ENCODE results near the gene HNRNPM.

- TF ChIP-seq ZFP3 (CRISPR knock-in tag; IDR thresholded peaks at IDR 0.05) (no peak), SNAI2 (CRISPR knock-in tag; IDR thresholded peaks at IDR 0.05) (no peak), GLIS3 (CRISPR knock-in tag; IDR thresholded peaks at IDR 0.05) (no peak), PPARA (CRISPR knock-in tag; IDR thresholded peaks at IDR 0.05; ENCODE audit: borderline replicate concordance) (no peak), OSR1 (CRISPR knock-in tag; IDR thresholded peaks at IDR 0.05) (no peak), ZFP30 (CRISPR knock-in tag; IDR thresholded peaks at IDR 0.05) (no peak), ISL1 (CRISPR knock-in tag; IDR thresholded peaks at IDR 0.05) (no peak)
- TF ChIP-seq, protein P1, sequence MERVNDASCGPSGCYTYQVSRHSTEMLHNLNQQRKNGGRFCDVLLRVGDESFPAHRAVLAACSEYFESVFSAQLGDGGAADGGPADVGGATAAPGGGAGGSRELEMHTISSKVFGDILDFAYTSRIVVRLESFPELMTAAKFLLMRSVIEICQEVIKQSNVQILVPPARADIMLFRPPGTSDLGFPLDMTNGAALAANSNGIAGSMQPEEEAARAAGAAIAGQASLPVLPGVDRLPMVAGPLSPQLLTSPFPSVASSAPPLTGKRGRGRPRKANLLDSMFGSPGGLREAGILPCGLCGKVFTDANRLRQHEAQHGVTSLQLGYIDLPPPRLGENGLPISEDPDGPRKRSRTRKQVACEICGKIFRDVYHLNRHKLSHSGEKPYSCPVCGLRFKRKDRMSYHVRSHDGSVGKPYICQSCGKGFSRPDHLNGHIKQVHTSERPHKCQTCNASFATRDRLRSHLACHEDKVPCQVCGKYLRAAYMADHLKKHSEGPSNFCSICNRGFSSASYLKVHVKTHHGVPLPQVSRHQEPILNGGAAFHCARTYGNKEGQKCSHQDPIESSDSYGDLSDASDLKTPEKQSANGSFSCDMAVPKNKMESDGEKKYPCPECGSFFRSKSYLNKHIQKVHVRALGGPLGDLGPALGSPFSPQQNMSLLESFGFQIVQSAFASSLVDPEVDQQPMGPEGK (CRISPR knock-in tag; IDR thresholded peaks at IDR 0.05; ENCODE audit: borderline replicate concordance) = no peak
- TF ChIP-seq, protein P2, sequence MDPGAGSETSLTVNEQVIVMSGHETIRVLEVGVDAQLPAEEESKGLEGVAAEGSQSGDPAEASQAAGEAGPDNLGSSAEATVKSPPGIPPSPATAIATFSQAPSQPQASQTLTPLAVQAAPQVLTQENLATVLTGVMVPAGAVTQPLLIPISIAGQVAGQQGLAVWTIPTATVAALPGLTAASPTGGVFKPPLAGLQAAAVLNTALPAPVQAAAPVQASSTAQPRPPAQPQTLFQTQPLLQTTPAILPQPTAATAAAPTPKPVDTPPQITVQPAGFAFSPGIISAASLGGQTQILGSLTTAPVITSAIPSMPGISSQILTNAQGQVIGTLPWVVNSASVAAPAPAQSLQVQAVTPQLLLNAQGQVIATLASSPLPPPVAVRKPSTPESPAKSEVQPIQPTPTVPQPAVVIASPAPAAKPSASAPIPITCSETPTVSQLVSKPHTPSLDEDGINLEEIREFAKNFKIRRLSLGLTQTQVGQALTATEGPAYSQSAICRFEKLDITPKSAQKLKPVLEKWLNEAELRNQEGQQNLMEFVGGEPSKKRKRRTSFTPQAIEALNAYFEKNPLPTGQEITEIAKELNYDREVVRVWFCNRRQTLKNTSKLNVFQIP (CRISPR knock-in tag; IDR thresholded peaks at IDR 0.05; ENCODE audit: borderline replicate concordance, low read depth) = no peak
These were observed 17.8 kb downstream of the HNRNPM start for GRCh38 chr19:8462571-8462970.

All from SK-N-SH treated with all-trans-retinoic acid at 6 μM for 48 hours (cell line).